ENCODE results near the gene C1R. TPM values are rescaled to one million over a fixed set of nuclear protein-coding genes. Genes with fewer than 3 reads are reported as not detected.
A peak's percentile ranks its signal among the peaks of the same experiment; 100 is the strongest.

C1R gene
- total RNA-seq, result 100 to 1,000 TPM in 1 of 4 donors, 10 to 100 TPM in 3; 65.0 to 259 (median 84.7) TPM

GRCh38 chr12:7092229-7092985 is at the start of gene C1R:
Gene C1R, minus strand, starts transcription at chr12:7092445. Its CDS starts 57 bp downstream, at chr12:7092388.
- peak; percentile 76 to 94 for DNase-seq (ENCODE audit: low spot score in 2 of 2)
- TF ChIP-seq CTCF (IDR thresholded peaks at IDR 0.05), result peak in 1 of 3 donors; percentile 40
- TF ChIP-seq POLR2A (IDR thresholded peaks at IDR 0.05), result no peak
- H3K4me3 ChIP-seq (ENCODE audit: low read depth, poor library complexity, severe bottlenecking), result peak within 1 kb of the TSS; percentile 29
- 10 to 14% methylated on average over 16 of the region's 16 CpGs for WGBS, 2 donors
- intact Hi-C loops (cut with DNase I; ENCODE audit: low total_unique reads), result loop anchor here (10.0 kb wide), 1 partner anchor 138 kb away; the partner anchor contains the start of gene PTPN6

- TF ChIP-seq CTCF (IDR thresholded peaks at IDR 0.05), result no peak
- TF ChIP-seq POLR2A (IDR thresholded peaks at IDR 0.05), result no peak
- no peak for DNase-seq (ENCODE audit: low spot score in 2 of 2)
- 89 to 90% methylated on average over 7 of the region's 7 CpGs for WGBS, 2 donors
- intact Hi-C loops (cut with DNase I; ENCODE audit: low total_unique reads), result no loop called here
- no peak overlapping the region for H3K4me3 ChIP-seq (ENCODE audit: low read depth, poor library complexity, severe bottlenecking)
These were observed 49.2 kb upstream of the C1R start for GRCh38 chr12:7141351-7142005.

- DNase-seq (ENCODE audit: low spot score in 2 of 2), result no peak
- no peak for TF ChIP-seq POLR2A (IDR thresholded peaks at IDR 0.05)
- H3K4me3 ChIP-seq (ENCODE audit: low read depth, poor library complexity, severe bottlenecking), result no peak overlapping the region
- WGBS, 2 donors, result 83 to 88% methylated on average over 2 of the region's 2 CpGs
- intact Hi-C loops (cut with DNase I; ENCODE audit: low total_unique reads), result no loop called here
These were observed 47.0 kb upstream of the C1R start for GRCh38 chr12:7139200-7139599.

- TF ChIP-seq CTCF (IDR thresholded peaks at IDR 0.05), result no peak
- no peak for TF ChIP-seq POLR2A (IDR thresholded peaks at IDR 0.05)
- WGBS, 2 donors, result 72 to 75% methylated on average over 4 of the region's 4 CpGs
- DNase-seq (ENCODE audit: low spot score in 2 of 2), result no peak
- no peak overlapping the region for H3K4me3 ChIP-seq (ENCODE audit: low read depth, poor library complexity, severe bottlenecking)
- intact Hi-C loops (cut with DNase I; ENCODE audit: low total_unique reads), result no loop called here
These were observed 45.7 kb upstream of the C1R start for GRCh38 chr12:7137908-7138307.

GRCh38 chr12:7136676-7137075 is 44.4 kb upstream of the C1R start:
- no peak for TF ChIP-seq POLR2A (IDR thresholded peaks at IDR 0.05)
- no peak for TF ChIP-seq CTCF (IDR thresholded peaks at IDR 0.05)
- WGBS, 2 donors, result 91 to 97% methylated on average over 3 of the region's 3 CpGs

GRCh38 chr12:7136071-7136470 is 43.8 kb upstream of the C1R start:
- 91 to 92% methylated on average over 7 of the region's 7 CpGs for WGBS, 2 donors
- H3K4me3 ChIP-seq (ENCODE audit: low read depth, poor library complexity, severe bottlenecking), result no peak overlapping the region
- intact Hi-C loops (cut with DNase I; ENCODE audit: low total_unique reads), result no loop called here
- TF ChIP-seq POLR2A (IDR thresholded peaks at IDR 0.05) (no peak), CTCF (IDR thresholded peaks at IDR 0.05) (no peak)
- DNase-seq (ENCODE audit: low spot score in 2 of 2), result no peak

More at GRCh38 chr12:7136676-7137075, 44.4 kb upstream of the C1R start:
- no peak overlapping the region for H3K4me3 ChIP-seq (ENCODE audit: low read depth, poor library complexity, severe bottlenecking)
- intact Hi-C loops (cut with DNase I; ENCODE audit: low total_unique reads), result no loop called here
- no peak for DNase-seq (ENCODE audit: low spot score in 2 of 2)

Measured in lower leg skin (tissue), 4 donors.